Glutamatergic neuron (in vitro differentiated cells): ENCODE measurements around the gene CCL23. TPM values are rescaled to one million over a fixed set of nuclear protein-coding genes. Genes with fewer than 3 reads are reported as not detected.

Source experiments
- DNase-seq: peaks from one replicate; pipeline ENCODE4 v3.0.0; 2022
- H3K27ac Mint-ChIP-seq: one replicate; pipeline ENCODE4 v1.8.0; 2020; ENCODE audit warnings: mild to moderate bottlenecking, mixed read lengths, inconsistent platforms; ENCODE audit not compliant: unreplicated experiment
- H3K27me3 Mint-ChIP-seq: one replicate; pipeline ENCODE4 v1.8.0; 2020; ENCODE audit warnings: mild to moderate bottlenecking, moderate library complexity, mixed read lengths, inconsistent platforms; ENCODE audit not compliant: unreplicated experiment
- H3K36me3 Mint-ChIP-seq: one replicate; pipeline ENCODE4 v1.8.0; 2020; ENCODE audit warnings: mild to moderate bottlenecking, mixed read lengths, inconsistent platforms; ENCODE audit not compliant: unreplicated experiment
- H3K4me1 Mint-ChIP-seq: one replicate; pipeline ENCODE4 v1.8.0; 2020; ENCODE audit warnings: mild to moderate bottlenecking, low read depth, mixed read lengths, inconsistent platforms; ENCODE audit not compliant: unreplicated experiment
- H3K4me3 Mint-ChIP-seq: one replicate; pipeline ENCODE4 v1.8.0; 2020; ENCODE audit warnings: mild to moderate bottlenecking, mixed read lengths, inconsistent platforms; ENCODE audit not compliant: unreplicated experiment
- H3K9me3 Mint-ChIP-seq: one replicate; pipeline ENCODE4 v1.8.0; 2020; ENCODE audit warnings: mild to moderate bottlenecking, moderate library complexity, mixed read lengths, inconsistent platforms; ENCODE audit not compliant: unreplicated experiment
- CTCF ChIP-seq: fragments of 200-600 bp; sonication (generic); IDR thresholded peaks from one replicate; pipeline ENCODE4 v1.5.0; 2021; ENCODE audit not compliant: partially characterized antibody, unreplicated experiment
- long read RNA-seq: library from polyadenylated mRNA; unstranded; transcript quantifications from one replicate; pipeline ENCODE4 v2.0.0, GENCODE V29; 2020; ENCODE audit not compliant: unreplicated experiment
- total RNA-seq: library from RNA; stranded (reverse); fragmentation: NEBNext Ultra II Directional; extraction: Animal tissue kit (Norgen Biotek cat#: 25700); gene quantifications from one replicate; pipeline ENCODE4 v1.2.1, GENCODE V29; 2021; ENCODE audit not compliant: unreplicated experiment

The CCL23 gene
- total RNA-seq: not detected
- long read RNA-seq: 0 reads

GRCh38 chr17:36017799-36018198 is at the start of gene CCL23:
Gene CCL23 (minus strand): TSS chr17:36017972. CDS start chr17:36017897, 75 bp downstream.
- H3K9me3 Mint-ChIP-seq: no peaks in the 10 kb centered on the region
- peaks cover 2% of the 10 kb centered on the region for H3K27me3 Mint-ChIP-seq
- DNase-seq: no peak
- no peaks in the 10 kb centered on the region for H3K36me3 Mint-ChIP-seq
- no peak within 1 kb of the TSS for H3K27ac Mint-ChIP-seq
- no peak within 1 kb of the TSS for H3K4me3 Mint-ChIP-seq
- no peak for TF ChIP-seq CTCF
- no peaks in the 10 kb centered on the region for H3K4me1 Mint-ChIP-seq

- TF ChIP-seq CTCF: no peak
- no peak overlapping the region for H3K27ac Mint-ChIP-seq
- no peak for DNase-seq
- no peaks in the 10 kb centered on the region for H3K27me3 Mint-ChIP-seq
- no peak overlapping the region for H3K4me3 Mint-ChIP-seq
- no peaks in the 10 kb centered on the region for H3K4me1 Mint-ChIP-seq
- peaks cover 2% of the 10 kb centered on the region for H3K9me3 Mint-ChIP-seq
- H3K36me3 Mint-ChIP-seq: peaks cover 4% of the 10 kb centered on the region
These were observed 48.7 kb upstream of the CCL23 start for GRCh38 chr17:36066365-36066985.

- Mint-ChIP-seq H3K4me3 (no peak within 1 kb of the TSS), H3K36me3 (peaks cover 4% of the 10 kb centered on the region), H3K27ac (no peak within 1 kb of the TSS), H3K9me3 (peaks cover 2% of the 10 kb centered on the region), H3K4me1 (no peaks in the 10 kb centered on the region), H3K27me3 (no peaks in the 10 kb centered on the region)
- no peak for DNase-seq
- TF ChIP-seq CTCF: no peak
These were observed 46.2 kb upstream of the CCL23 start, which contains the start of gene CCL18 for GRCh38 chr17:36063786-36064541. Gene CCL18 (plus strand): TSS chr17:36064272. CDS start chr17:36064343, 71 bp downstream.

- no peak for DNase-seq
- no peaks in the 10 kb centered on the region for H3K4me1 Mint-ChIP-seq
- H3K9me3 Mint-ChIP-seq: no peaks in the 10 kb centered on the region
- H3K27ac Mint-ChIP-seq: no peak overlapping the region
- no peaks in the 10 kb centered on the region for H3K36me3 Mint-ChIP-seq
- H3K4me3 Mint-ChIP-seq: no peak overlapping the region
- TF ChIP-seq CTCF: no peak
- peaks cover 3% of the 10 kb centered on the region for H3K27me3 Mint-ChIP-seq
These were observed 43.0 kb upstream of the CCL23 start for GRCh38 chr17:36060816-36061215.

GRCh38 chr17:36059406-36059805 is 41.6 kb upstream of the CCL23 start:
- H3K27me3 Mint-ChIP-seq: peaks cover 3% of the 10 kb centered on the region
- H3K9me3 Mint-ChIP-seq: no peaks in the 10 kb centered on the region
- H3K36me3 Mint-ChIP-seq: no peaks in the 10 kb centered on the region
- no peak overlapping the region for H3K4me3 Mint-ChIP-seq
- no peak for DNase-seq
- H3K4me1 Mint-ChIP-seq: no peaks in the 10 kb centered on the region
- no peak for TF ChIP-seq CTCF
- no peak overlapping the region for H3K27ac Mint-ChIP-seq
